Parietal lobe (tissue), 1 donor: ENCODE measurements around the gene ALKBH3. TPM values are rescaled to one million over a fixed set of nuclear protein-coding genes. Genes with fewer than 3 reads are reported as not detected.

Experiments used
- total RNA-seq: library from RNA; depleted of rRNA; stranded (reverse); fragments of >200 nt; gene quantifications from one replicate; pipeline ENCODE4 v1.2.3, GENCODE V29; 2014

The ALKBH3 gene
- total RNA-seq = 34.7 TPM

GRCh38 chr11:43880640-43881159, at the start of gene ALKBH3:
Gene ALKBH3 (plus strand): TSS chr11:43880831. CDS start chr11:43882653, 1,822 bp downstream.

Other genes with a start within 250 kb of the ALKBH3 start
- 88.0 TPM for gene HSD17B12, start 200.1 kb upstream of the ALKBH3 start, total RNA-seq
- 18.2 TPM for gene C11orf96, start 61.8 kb downstream of the ALKBH3 start, total RNA-seq
- not detected for gene ACCSL, start 167.2 kb downstream of the ALKBH3 start, total RNA-seq
- gene ACCS, start 185.4 kb downstream of the ALKBH3 start, total RNA-seq = 32.2 TPM
- 138 TPM for gene EXT2, start 214.8 kb downstream of the ALKBH3 start, total RNA-seq